Activated CD4-positive, alpha-beta T cell treated with anti-CD3 and anti-CD28 coated beads for 24 hours (primary cell): ENCODE results near the gene RNF213.
"Not testable (repeated sequence)": the region's sequence is repeated elsewhere in the genome, so short reads cannot be mapped to it uniquely, and the experiment has no call there.

Source experiments
- DNase-seq, 2 donors: peaks; one replicate each; pipeline ENCODE4 v3.0.0-alpha.2; 2020; ENCODE audit warnings: low read depth in 2 of 2

RNF213 gene

DNA sequence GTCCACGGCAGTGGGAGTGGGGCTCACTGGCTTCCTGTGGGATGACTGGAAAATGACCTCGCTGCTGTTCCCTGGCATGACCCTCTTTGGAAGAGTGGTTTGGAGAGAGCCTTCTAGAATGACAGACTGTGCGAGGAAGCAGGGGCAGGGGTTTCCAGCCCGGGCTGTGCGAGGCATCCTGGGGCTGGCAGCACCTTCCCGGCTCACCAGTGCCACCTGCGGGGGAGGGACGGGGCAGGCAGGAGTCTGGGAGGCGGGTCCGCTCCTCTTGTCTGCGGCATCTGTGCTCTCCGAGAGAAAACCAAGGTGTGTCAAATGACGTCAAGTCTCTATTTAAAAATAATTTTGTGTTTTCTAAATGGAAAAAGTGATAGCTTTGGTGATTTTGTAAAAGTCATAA, 7.8 kb upstream of the RNF213 start:
- DNase-seq = peak; percentile 80 to 82

DNA sequence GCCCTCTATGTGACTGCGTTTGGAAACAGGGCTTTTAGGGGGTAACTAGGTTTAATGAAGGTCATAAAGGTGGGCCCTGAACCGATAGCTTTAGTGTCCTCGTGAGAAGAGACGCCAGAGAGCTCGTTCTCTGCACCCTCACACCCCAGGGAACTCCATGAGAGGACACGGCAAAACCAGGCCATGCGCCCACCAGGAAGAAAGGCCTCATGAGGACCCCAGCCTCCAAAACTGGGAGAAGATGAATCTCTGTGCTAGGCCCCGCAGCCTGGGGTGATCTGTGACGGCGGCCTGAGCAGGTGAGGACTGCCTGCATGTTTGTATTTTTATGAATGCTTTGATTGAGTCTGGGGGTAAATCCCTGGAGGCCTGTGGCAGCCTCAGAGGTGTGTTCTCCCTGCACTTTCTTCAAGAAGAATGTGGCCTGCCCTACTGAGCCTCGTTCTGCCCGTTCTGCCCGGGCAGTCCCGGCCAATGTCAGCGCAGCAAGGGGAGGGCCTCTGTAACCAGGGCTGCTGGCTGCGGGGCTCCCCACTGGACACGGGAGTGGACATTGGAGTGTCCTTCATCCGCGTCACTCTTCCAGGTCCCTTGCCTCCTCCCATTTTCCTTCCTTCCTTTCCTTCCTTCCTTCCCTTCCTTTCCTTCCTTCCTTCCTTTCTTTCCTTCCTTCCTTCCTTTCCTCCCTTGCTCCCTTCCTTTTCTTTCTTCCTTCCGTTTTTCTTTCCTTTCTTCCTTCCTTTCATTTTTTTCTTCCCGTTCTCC, 6.8 kb upstream of the RNF213 start:
- DNase-seq = no peak

DNA sequence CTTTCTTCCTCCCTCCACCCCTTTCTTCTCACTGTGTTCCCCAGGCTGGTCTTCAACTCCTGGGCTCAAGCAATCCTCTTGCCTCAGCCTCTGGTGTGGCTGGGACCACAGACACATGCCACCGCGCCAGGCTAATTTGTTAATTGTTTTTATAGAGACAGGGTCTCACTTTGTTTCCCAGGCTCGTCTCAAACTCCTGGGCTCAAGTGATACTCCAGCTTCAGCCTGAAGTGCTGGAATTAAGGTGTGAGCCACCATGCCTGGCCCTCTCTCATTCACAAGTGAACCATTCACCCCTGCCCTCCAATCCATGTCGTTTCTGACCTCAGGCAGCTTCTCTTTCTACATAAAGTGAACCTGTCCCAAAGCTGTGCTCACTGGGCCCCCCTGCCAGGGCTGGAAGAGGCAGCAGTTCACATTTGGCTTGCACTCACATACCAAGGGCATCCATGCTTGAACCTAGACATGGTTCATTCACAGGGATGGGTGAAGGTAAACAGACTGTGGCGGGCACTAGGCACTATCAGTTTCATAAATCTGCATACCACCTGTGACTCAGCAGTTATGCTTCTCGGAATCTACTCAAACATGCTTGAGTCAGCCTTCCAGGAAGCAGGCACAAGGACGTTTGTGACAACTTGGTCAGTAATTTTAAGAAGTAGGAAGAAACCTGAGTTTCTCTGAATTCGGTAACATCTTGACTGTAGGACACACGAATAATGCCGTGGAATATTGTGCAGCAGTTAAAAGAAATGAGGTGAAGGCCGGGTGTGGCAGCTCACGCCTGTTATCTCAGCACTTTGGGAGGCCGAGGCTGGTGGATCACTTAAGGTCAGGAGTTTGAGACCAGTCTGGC, 6.0 kb upstream of the RNF213 start:
- peak in 1 of 2 donors; percentile 63 for DNase-seq

DNA sequence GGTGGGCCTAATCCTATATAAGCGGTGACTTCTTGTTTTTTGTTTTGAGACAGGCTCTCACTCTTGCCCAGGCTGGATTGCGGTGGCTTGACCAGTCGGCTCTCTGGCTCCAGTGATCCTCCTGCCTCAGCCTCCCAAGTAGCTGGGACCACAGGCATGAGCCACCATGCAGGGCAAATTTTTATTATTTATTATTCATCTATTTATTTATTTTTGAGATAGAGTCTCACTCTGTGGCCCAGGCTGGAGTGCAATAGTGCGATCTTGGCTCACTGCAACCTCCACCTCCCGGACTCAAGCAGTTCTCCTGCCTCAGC, 4.7 kb upstream of the RNF213 start:
- no peak for DNase-seq

DNA sequence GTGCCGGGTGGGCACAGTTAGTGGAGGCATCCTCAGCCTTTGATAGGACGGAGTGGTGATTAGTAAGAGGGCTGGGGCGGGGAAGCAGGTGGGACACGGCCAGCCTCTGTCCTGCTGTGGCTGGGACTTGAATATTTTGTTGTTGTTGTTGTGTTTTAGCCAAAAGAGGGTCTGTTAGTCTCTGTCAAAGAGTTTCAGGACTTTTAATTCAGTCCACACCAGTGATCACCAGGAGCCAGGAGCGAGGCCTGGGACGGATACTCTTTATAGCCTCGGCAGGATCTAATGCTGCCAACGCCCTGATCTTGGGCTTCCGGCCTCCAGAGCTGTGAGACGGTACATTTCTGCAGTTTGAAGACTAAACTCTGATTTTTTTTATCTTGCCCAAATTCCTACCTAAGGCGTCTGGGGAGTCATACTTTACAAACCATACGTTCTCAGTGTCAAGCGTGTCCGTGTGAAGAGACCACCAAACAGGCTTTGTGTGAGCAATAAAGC, 2.9 kb upstream of the RNF213 start:
- DNase-seq = no peak

DNA sequence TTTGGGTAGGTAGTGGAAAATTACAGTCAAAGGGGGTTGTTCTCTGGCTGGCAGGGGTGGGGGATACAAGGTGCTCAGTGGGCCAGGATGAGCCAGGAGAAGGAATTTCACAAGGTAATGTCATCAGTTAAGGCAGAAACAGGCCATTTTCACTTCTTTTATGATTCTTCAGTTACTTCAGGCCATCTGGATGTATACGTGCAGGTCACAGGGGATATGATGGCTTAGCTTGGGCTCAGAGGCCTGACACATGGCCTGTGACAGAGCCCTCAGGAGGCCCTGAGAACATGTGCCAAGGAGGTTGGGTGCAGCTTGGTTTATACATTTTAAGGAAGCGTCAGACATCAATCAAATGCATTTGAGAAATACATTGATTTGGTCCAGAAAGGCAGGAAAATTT, 2.4 kb upstream of the RNF213 start:
- not testable (repeated sequence) for DNase-seq

DNA sequence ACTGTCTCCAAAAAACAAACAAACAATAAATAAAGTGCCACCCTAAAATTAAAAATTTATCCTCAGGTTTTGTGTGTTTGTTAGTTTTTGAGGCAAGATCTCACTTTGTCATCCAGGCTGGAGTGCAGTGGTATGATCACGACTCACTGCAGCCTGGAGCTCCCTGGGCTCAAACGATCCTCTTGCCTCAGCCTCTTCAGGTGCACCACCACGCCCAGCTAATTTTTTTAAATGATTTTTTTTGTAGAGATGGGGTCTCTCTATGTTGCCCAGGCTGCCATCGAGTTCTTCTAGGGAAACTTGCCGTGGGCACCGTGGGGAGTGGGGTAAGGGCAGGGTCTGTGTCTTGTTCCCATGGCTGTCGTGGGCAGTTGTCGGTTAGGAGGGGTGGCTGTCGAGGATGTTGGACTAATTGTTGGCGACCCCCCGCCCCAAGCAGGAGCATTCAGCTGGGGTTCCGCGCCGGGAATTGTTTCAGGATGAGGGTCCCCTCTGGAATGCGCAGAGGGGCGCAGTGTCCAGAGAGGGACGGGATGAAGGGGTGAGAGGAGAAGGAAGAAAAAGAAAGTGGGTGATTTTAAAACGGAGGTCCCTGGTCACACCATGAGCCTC, 1.1 kb upstream of the RNF213 start:
- no peak for DNase-seq

DNA sequence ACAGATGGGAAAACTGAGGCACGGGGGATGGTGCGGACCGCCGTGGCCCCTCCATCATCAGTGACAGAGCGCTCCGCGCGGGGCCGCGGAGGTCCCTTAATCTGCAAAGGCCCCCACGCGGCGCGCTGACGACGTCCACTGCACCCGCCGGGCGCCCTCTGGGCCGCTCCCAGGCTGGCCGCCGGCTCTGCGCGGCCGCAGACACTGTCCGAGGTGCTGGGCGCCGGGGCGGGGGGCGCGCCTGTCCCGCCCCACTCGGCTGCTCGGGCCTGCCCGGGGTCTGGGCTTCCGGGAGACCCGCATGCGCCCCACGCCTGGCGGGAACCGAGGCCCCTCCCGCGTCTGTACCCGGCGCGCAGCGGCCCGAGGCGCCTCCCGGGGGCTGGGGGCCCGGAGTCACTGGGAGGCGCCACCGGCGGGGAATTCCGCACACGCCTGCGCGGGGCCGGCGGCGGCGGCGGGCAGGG, 550 bp upstream of the RNF213 start:
- DNase-seq = peak; percentile 57 to 67

DNA sequence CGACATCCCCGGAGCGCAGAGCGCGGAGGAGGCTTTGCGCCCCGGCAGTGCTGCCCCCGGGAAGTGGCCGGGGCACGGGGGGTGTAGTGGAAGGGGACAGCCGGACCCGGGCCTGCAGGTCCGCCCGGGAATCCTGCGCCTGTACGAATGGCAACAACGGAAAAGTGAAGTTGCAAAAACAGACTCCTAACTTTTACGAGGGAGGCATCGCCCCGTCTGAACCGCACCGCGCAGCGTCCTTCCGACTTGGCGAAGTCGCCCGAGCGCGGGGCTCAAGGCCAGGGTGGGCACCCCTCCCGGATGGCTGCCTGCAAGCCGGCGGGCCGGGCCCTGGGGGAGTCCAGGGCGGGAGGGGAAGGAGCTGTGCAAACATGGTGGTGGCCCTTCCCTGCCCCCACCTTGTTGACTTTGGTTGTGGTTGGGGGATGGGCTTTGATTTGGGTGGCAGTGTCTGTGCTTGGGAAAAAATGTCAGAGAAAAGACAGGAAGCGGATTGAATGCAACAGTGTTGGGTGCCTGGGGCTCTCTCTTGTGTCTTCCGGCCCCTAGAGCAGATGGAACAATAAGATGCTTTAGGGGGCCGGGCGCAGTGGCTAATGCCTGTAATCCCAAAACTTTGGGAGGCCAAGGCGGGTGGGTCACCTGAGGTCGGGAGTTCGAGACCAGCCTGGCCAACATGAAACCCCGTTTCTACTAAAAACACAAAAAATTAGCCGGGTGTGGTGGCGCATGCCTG, 675 bp downstream of the RNF213 start:
- peak in 1 of 2 donors; percentile 53 for DNase-seq

DNA sequence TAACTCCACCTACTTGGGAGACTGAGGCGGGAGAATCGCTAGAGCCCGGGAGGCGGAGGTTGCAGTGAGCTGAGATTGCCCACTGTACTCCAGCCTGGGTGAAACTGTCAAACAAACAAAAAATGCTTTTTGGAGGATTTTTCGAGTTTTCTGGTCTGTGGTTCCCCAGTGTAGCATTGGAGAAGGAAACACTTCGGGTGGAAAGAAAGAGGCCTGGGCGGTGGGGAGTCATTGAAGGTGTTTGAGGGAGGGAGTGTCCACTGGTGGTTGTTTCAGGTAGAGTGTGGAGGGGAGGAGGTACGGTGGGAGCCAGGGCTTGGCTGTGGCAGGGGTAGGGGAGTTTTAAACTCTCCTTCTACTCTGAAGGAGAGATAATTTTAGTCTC, 1.2 kb downstream of the RNF213 start:
- DNase-seq = no peak

DNA sequence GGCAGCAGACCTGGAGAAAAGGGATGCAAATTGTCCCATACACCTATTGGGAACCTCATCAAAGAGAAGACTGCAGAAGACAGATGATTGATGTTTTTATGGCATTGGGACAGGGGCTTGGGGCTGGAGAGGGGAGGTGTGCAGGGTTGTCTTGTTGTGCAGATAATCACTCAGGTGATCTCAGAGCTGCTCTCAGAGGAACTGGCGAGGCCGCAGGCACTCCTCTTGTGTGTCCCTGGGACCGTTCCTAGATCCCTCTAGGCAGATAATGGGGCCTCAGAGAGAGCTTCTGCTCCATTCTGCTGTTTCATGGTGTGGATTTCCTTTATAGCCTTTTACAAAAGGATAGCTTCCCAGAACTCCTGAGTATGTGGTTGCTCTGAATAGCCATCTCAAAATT, 1.6 kb downstream of the RNF213 start:
- no peak for DNase-seq

DNA sequence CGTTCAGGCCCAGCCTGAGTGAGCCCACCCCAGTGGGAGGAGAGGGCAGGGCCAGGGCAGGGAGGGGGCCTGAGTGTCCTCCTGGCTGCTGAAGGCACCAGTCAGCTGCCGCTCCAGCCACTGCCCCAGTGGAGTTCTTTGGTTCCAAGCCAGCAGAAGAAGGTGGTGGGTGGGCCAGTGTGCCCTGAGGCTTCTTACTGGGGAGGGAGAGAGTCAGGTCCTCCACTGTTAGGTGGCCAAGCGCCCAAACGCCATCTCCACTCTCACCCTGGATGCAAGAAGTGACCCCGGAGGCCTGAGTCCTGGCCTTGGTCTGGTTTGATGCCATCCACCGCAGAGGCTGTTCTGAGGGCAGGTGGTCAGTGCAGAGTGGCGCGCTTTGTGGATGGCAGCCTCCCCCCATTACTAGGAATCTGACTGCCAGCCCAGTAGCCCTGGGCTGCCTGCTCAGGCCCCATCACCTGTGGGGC, 2.2 kb downstream of the RNF213 start:
- DNase-seq = no peak

DNA sequence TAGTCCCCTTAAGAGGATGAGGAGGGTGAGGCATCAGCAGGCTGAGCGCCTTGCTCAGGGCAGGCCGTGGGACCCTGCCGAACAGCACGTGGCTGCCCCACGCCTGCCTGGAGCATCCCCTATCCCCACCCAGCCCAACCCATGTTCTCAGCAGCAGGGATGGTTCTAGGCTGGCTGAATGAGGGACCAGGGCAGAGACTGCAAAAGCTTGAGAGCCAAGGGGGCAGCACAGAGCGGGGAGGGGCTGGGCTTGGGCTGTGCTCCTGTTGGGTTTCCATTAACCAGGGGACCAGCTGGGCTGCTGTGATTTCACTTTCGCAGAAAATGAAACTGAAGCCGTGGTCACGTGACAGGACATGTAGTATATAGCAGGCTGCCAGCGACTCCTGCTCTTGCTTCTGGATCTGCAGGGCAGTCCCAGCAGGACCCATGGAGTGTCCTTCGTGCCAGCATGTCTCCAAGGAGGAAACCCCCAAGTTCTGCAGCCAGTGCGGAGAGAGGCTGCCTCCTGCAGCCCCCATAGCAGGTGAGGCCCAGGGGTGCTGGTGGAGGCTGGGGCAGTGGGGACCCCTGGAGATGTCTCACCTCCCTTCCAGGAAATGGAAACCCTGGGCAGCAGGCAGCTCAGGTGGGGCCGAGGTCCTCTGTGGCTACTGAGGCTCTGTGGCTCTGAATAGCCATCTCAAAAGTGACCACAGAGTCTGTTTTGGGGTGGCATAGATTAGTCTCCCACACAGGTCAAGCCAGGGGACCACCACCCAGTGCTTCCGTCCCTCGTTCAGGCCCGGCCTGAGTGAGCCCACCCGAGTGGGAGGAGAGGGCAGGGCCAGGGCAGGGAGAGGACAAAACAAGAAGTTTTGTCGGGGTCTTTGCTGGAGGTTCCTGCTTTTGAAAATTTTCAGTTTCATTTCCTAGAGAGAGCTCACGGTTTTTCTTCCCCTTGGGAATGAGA, 2.9 kb downstream of the RNF213 start:
- peak; percentile 79 to 81 for DNase-seq

DNA sequence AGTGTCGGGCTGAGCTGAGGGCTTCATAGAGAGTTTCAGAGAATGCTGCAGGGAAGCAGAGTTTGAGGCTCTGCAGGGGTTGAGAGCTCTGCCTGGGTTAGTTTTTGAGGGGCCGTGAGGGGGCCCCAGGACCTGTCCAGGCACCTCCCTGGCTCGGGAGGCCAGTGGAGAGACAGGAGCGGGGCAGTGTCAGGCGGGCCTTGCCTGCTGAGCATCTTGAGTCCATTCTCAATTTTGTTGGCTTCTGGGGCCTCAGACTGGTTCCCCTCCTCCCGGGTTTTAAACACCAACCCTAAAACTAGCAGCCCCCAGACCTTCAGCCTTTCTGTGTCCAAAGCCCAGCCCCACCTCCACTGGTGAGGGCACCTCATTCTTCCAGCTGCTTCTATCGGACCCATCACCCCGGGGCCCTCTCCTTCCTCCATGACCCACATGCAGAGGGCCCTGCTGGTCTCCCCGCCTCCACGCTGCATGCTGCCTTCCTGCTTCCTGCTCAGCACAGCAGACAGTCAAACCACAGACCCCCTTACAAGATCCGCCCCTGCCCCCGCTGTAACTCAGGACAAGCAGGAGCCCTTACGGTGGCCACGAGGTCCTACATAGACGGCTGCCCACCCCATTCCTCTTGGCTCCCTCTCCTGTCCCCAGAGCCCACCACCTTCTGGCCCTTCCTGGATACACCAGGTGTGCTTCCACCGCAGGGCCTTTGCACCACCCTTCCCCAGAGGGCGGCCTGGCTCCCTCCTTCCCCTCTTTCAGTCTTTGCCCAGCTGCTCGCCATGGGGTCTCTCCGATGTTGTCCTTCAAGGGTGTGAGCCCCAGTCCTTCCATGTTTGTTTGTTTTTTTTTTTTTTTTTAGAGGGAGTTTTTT, 3.8 kb downstream of the RNF213 start:
- DNase-seq = no peak

DNA sequence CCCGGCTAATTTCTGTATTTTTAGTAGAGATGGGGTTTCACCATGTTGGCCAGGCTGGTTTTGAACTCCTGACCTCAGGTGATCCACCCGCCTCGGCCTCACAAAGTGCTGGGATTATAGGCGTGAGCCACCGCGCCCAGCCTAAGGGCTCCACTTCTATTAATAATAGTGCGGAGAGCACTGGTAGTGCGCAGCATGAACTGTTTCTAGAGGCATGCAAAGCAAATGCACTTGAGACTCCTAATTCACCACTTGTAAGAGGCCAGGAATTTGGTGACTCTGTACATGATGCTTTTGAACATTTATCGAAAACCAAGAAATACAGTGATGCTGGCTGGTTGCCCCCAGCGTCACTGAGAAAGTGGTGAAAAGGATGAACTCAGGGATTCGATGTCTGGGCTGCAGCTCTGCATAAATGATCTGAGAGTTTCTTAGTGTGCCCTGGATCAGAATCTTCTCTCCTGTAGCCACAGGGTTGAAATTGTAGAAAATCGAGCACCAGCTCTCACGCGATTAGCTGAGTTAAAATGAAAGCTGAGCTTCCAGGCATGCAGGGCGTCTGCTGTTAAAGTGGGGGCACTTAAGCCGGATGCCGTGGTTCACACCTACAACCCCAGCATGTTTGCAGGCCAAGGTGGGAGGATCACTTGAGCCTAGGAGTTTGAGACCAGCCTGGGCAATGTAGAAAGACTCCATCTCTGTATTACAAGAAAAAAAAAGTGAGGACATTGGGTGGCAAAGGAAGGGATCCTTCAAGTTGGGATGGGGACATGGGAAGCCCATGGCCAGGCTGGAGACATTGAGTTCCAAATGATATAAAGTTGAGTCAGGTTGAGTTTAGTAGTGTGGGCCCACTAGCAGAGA, 4.8 kb downstream of the RNF213 start:
- DNase-seq = peak in 1 of 2 donors; percentile 50

DNA sequence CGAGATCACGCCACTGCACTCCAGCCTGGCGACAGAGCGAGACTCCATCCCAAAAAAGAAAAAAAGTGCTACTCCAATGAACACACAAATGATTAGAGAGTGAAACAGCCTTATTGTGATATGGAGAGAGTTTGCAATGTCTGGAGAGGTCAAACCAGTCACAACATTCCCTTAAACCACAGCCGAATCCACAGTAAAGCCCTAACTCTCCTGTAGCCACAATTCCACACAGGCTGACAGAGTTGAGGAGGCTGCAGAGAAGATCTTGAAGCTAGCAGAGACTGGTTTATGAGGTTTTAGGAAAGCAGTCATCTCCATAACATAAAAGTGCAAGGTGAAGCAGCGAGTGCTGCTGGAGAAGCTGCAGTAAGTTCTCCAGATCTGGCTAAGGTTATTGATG, 6.7 kb downstream of the RNF213 start:
- DNase-seq = no peak

DNA sequence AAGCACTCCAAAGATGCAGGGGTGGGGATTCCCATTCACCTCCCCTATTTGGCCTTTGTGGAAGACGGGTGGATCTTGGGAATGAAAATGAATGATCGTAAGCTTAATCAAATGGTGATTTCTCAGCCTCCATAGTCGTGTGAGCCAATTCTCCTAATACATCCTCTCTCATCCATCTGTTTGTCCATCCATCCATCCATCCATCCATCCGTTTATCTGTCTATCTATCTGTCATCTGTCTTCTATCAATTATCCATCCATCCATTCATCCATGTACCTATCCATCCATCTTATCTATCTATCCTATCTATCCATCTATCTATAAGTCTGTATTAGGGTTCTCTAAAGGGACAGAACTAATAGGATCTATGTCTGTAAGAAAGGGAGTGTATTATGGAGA, 7.8 kb downstream of the RNF213 start:
- DNase-seq = no peak

DNA sequence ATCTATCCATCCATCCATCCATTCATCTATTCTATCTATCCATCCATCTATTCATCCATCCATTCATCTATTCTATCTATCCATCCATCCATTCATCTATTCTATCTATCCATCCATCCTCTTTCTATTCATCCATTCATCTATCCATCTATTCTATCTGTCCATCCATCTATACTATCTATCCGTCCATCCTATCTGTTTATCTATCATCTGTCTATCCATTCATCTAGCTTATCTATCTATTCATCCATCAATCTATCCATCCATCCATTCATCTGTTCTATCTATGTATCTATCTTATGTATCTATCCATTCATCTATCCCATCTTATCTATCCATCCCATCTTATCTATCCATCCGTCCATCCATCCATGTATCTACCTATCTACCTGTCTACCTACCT, 8.8 kb downstream of the RNF213 start:
- DNase-seq = no peak

DNA sequence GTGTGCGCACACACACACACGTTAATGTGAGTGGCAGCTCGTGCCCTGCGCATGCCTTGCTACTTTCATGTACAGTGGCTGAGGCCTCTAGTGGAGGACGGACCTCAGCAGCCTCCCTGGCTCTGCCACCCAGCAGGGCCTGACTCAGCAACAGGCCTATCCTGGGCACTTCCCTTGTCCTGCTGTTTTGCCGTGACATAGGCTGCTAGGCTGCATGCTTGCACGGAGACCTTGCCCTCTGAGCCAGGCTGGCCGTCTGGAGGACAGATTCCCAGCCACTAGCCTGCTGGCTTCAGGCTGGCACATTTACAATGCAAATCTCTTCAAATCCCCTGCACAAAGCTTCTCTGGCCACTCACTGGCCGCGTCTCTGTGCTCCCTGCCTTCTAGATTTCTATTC, 9.5 kb downstream of the RNF213 start:
- DNase-seq = no peak
